GM23338 (cell line): ENCODE data around the gene ZCWPW2. TPM values are rescaled to one million over a fixed set of nuclear protein-coding genes. Genes with fewer than 3 reads are reported as not detected.

Source experiments
- ATAC-seq: fragments of 200-7000 bp; cut with Tn5 transposase; 3 replicates; pipeline ENCODE4 v1.9.1; 2020
- DNase-seq: peaks from one replicate; pipeline ENCODE4 v3.0.0-alpha.2; 2015; ENCODE audit warnings: low spot score
- H2AFZ ChIP-seq: fragments of 200-600 bp; sonication (generic); 2 replicates; pipeline ENCODE4 v1.8.0; 2016; ENCODE audit warnings: antibody characterized with exemption, mild to moderate bottlenecking, moderate library complexity
- H3F3A ChIP-seq: fragments of 200-600 bp; sonication (generic); replicated peaks from 2 replicates; pipeline ENCODE4 v1.8.0; 2017; ENCODE audit warnings: antibody characterized with exemption, mixed run types, low read depth
- H3K27ac ChIP-seq: fragments of 200-600 bp; sonication (generic); 2 replicates; pipeline ENCODE4 v1.6.1; 2016; ENCODE audit warnings: low read depth
- H3K27me3 ChIP-seq: fragments of 200-600 bp; sonication (generic); 2 replicates; pipeline ENCODE4 v1.8.0; 2016; ENCODE audit warnings: mild to moderate bottlenecking, mixed run types, moderate library complexity; ENCODE audit not compliant: insufficient read depth
- H3K36me3 ChIP-seq: fragments of 200-600 bp; sonication (generic); 2 replicates; pipeline ENCODE4 v1.8.0; 2016; ENCODE audit warnings: mild to moderate bottlenecking; ENCODE audit not compliant: insufficient read depth
- H3K4me1 ChIP-seq: fragments of 200-600 bp; sonication (generic); 2 replicates; pipeline ENCODE4 v1.8.0; 2016; ENCODE audit warnings: mild to moderate bottlenecking, moderate library complexity; ENCODE audit not compliant: insufficient read depth
- H3K4me2 ChIP-seq: fragments of 200-600 bp; sonication (generic); 2 replicates; pipeline ENCODE4 v1.7.1; 2017; ENCODE audit warnings: mixed run types
- H3K4me3 ChIP-seq: fragments of 200-600 bp; sonication (generic); 2 replicates; pipeline ENCODE4 v1.6.1; 2016; ENCODE audit warnings: mixed run types
- H3K79me2 ChIP-seq: fragments of 200-600 bp; sonication (generic); replicated peaks from 2 replicates; pipeline ENCODE4 v1.8.0; 2017; ENCODE audit warnings: mild to moderate bottlenecking; ENCODE audit not compliant: insufficient read depth
- H3K9me2 ChIP-seq: fragments of 200-600 bp; sonication (generic); 2 replicates; pipeline ENCODE4 v1.8.0; 2017; ENCODE audit not compliant: insufficient read depth
- H4K20me1 ChIP-seq: fragments of 200-600 bp; sonication (generic); replicated peaks from 2 replicates; pipeline ENCODE4 v1.8.0; 2017; ENCODE audit warnings: mild to moderate bottlenecking; ENCODE audit not compliant: insufficient read depth
- H3K27ac Mint-ChIP-seq: 2 replicates; pipeline ENCODE4 v1.8.0; 2020; ENCODE audit warnings: inconsistent platforms, mild to moderate bottlenecking, moderate library complexity, mixed read lengths
- H3K27me3 Mint-ChIP-seq: 3 replicates; pipeline ENCODE4 v1.8.0; 2022; ENCODE audit warnings: low read depth, mild to moderate bottlenecking, moderate library complexity, mixed read lengths, inconsistent platforms; ENCODE audit not compliant: insufficient read depth, poor library complexity
- H3K36me3 Mint-ChIP-seq: 3 replicates; pipeline ENCODE4 v1.8.0; 2021; ENCODE audit warnings: low read depth, mild to moderate bottlenecking, inconsistent platforms, moderate library complexity, mixed read lengths
- H3K4me1 Mint-ChIP-seq: 3 replicates; pipeline ENCODE4 v1.8.0; 2020; ENCODE audit warnings: mild to moderate bottlenecking, inconsistent platforms, mixed read lengths
- H3K4me3 Mint-ChIP-seq: 3 replicates; pipeline ENCODE4 v1.8.0; 2021; ENCODE audit warnings: moderate library complexity, mild to moderate bottlenecking, inconsistent platforms, mixed read lengths
- H3K9me3 Mint-ChIP-seq: 3 replicates; pipeline ENCODE4 v1.8.0; 2020; ENCODE audit warnings: moderate library complexity, mild to moderate bottlenecking, inconsistent platforms, mixed read lengths
- CREB1 ChIP-seq: fragments of 250-450 bp; sonication (Bioruptor Pico); IDR thresholded peaks from 2 replicates; pipeline ENCODE4 v1.5.0; 2020; ENCODE audit warnings: low read depth, mild to moderate bottlenecking, moderate library complexity
- CTCF ChIP-seq, 2 experiments: fragments of 200-600 bp in 1 of 2; sonication (generic) in 1 of 2; conservative IDR thresholded peaks; 2 replicates each; pipeline versions ENCODE4 v1.5.1 to v1.6.1; 2016 to 2017; ENCODE audit warnings: antibody characterized with exemption in 2 of 2, low read depth in 2 of 2, mild to moderate bottlenecking in 2 of 2, moderate library complexity in 1 of 2
- ETS1 ChIP-seq: IDR thresholded peaks from 2 replicates; pipeline ENCODE4 v1.6.1; 2016; ENCODE audit warnings: antibody characterized with exemption
- EZH2 ChIP-seq: fragments of 200-600 bp; sonication (generic); IDR thresholded peaks from one replicate; pipeline ENCODE4 v1.8.0; 2017; ENCODE audit warnings: antibody characterized with exemption, mild to moderate bottlenecking, low read depth; ENCODE audit not compliant: unreplicated experiment
- EZH2phosphoT487 ChIP-seq: fragments of 200-600 bp; sonication (generic); IDR thresholded peaks from one replicate; pipeline ENCODE4 v1.8.1; 2018; ENCODE audit warnings: antibody characterized with exemption; ENCODE audit not compliant: unreplicated experiment
- JUNB ChIP-seq: IDR thresholded peaks from one replicate; pipeline ENCODE4 v1.6.1; 2016; ENCODE audit warnings: antibody characterized with exemption; ENCODE audit not compliant: unreplicated experiment
- NANOG ChIP-seq: IDR thresholded peaks from 2 replicates; pipeline ENCODE4 v1.6.1; 2016; ENCODE audit warnings: antibody characterized with exemption, borderline replicate concordance
- POLR2AphosphoS5 ChIP-seq: IDR thresholded peaks from 2 replicates; pipeline ENCODE4 v1.6.1; 2016; ENCODE audit warnings: antibody characterized with exemption, low read depth
- REST ChIP-seq: IDR thresholded peaks from one replicate; pipeline ENCODE4 v1.6.1; 2018; ENCODE audit warnings: antibody characterized with exemption; ENCODE audit not compliant: unreplicated experiment
- STAT1 ChIP-seq: IDR thresholded peaks from one replicate; pipeline ENCODE4 v1.6.1; 2016; ENCODE audit warnings: antibody characterized with exemption; ENCODE audit not compliant: unreplicated experiment
- ZNF114 ChIP-seq: fragments of 250-450 bp; sonication (Bioruptor Pico); IDR thresholded peaks from 2 replicates; pipeline ENCODE4 v1.5.0; 2020; ENCODE audit warnings: mild to moderate bottlenecking, moderate library complexity
- ZNF331 ChIP-seq: fragments of 250-450 bp; sonication (Bioruptor Pico); IDR thresholded peaks from 2 replicates; pipeline ENCODE4 v1.5.0; 2020; ENCODE audit warnings: low read depth, mild to moderate bottlenecking, moderate library complexity
- ZNF462 ChIP-seq: fragments of 250-450 bp; sonication (Bioruptor Pico); IDR thresholded peaks from 2 replicates; pipeline ENCODE4 v1.5.0; 2020; ENCODE audit warnings: mild to moderate bottlenecking, moderate library complexity
- polyA plus RNA-seq: library from polyadenylated mRNA; unstranded; fragments of >200 nt; fragmentation: Nextera tagmentation; extraction: Ambion mirVana; gene quantifications from 2 replicates; pipeline ENCODE4 v1.2.1, GENCODE V29; 2016
- total RNA-seq: library from RNA; depleted of rRNA; stranded (reverse); fragments of >200 nt; shearing (Covaris generic); gene quantifications from 2 replicates; pipeline ENCODE4 v1.2.3, GENCODE V29; 2014

Gene ZCWPW2
- total and polyA plus RNA-seq, 2 experiments from 2014 or later, result 0.55 TPM; not detected in 1

GRCh38 chr3:28399206-28399605 is 50.7 kb downstream of the ZCWPW2 start:
- no peak overlapping the region for H3K4me3 ChIP-seq
- no peak overlapping the region for H3K4me2 ChIP-seq
- no peaks in the 10 kb centered on the region for H3K4me1 Mint-ChIP-seq
- peaks cover 5% of the 10 kb centered on the region for H3K27me3 Mint-ChIP-seq
- peaks cover 13% of the 10 kb centered on the region; the same call in 2 of the 3 replicates for H3K36me3 Mint-ChIP-seq
- DNase-seq, result no peak
- H3F3A ChIP-seq, result no peaks in the 10 kb centered on the region
- no peak for TF ChIP-seq STAT1
- no peak for TF ChIP-seq ZNF462 (CRISPR knock-in tag)
- no peak for TF ChIP-seq ETS1
- TF ChIP-seq JUNB, result no peak
- TF ChIP-seq REST, result no peak
- TF ChIP-seq EZH2, result no peak
- no peak for TF ChIP-seq NANOG
- no peak for TF ChIP-seq ZNF331 (CRISPR knock-in tag)
- no peak for TF ChIP-seq CREB1 (CRISPR knock-in tag)
- TF ChIP-seq CTCF (conservative IDR thresholded peaks at IDR 0.05; ENCODE audit: low read depth in 2 of 2), result no peak
- TF ChIP-seq EZH2phosphoT487, result no peak
- no peak for TF ChIP-seq ZNF114 (CRISPR knock-in tag)
- TF ChIP-seq POLR2AphosphoS5, result no peak
- H3K27ac Mint-ChIP-seq, result no peak overlapping the region
- no peaks in the 10 kb centered on the region for H3K36me3 ChIP-seq
- H3K9me3 Mint-ChIP-seq, result peaks cover 51% of the 10 kb centered on the region
- no peak overlapping the region for H3K4me3 Mint-ChIP-seq
- H3K27me3 ChIP-seq, result no peaks in the 10 kb centered on the region
- H3K27ac ChIP-seq, result no peak overlapping the region
- H4K20me1 ChIP-seq, result no peaks in the 10 kb centered on the region
- ATAC-seq, result no peak
- no peak overlapping the region for H2AFZ ChIP-seq
- H3K79me2 ChIP-seq, result no peaks in the 10 kb centered on the region
- no peaks in the 10 kb centered on the region for H3K4me1 ChIP-seq
- H3K9me2 ChIP-seq, result no peaks in the 10 kb centered on the region
